Tibial nerve (tissue), 4 donors: ENCODE results near the gene ZNF425.

Experiments used
- EP300 ChIP-seq, 2 donors: sonication (generic); formaldehyde crosslinking; IDR thresholded peaks; one replicate each; pipeline ENCODE4 v1.6.1; 2017; ENCODE audit warnings: antibody characterized with exemption in 2 of 2, mild to moderate bottlenecking in 1 of 2
- POLR2A ChIP-seq, 2 donors: fragments of 450-650 bp; IDR thresholded peaks; one replicate each; pipeline ENCODE4 v1.6.1; 2017; ENCODE audit warnings: antibody characterized with exemption in 2 of 2, mild to moderate bottlenecking in 2 of 2, moderate library complexity in 2 of 2
- TF ChIP-seq, protein P1 (sequence below), 5 experiments: fragments of 200-600 bp in 3 of 5; fragments of 450-650 bp in 2 of 5; sonication (generic) in 3 of 5; IDR thresholded peaks; one replicate each; pipeline ENCODE4 v1.5.1; 2016 to 2019; ENCODE audit warnings: antibody characterized with exemption in 5 of 5, mild to moderate bottlenecking in 3 of 5, moderate library complexity in 2 of 5

- TF ChIP-seq POLR2A (IDR thresholded peaks at IDR 0.05) (no peak), EP300 (IDR thresholded peaks at IDR 0.05) (no peak)
- TF ChIP-seq, protein P1, sequence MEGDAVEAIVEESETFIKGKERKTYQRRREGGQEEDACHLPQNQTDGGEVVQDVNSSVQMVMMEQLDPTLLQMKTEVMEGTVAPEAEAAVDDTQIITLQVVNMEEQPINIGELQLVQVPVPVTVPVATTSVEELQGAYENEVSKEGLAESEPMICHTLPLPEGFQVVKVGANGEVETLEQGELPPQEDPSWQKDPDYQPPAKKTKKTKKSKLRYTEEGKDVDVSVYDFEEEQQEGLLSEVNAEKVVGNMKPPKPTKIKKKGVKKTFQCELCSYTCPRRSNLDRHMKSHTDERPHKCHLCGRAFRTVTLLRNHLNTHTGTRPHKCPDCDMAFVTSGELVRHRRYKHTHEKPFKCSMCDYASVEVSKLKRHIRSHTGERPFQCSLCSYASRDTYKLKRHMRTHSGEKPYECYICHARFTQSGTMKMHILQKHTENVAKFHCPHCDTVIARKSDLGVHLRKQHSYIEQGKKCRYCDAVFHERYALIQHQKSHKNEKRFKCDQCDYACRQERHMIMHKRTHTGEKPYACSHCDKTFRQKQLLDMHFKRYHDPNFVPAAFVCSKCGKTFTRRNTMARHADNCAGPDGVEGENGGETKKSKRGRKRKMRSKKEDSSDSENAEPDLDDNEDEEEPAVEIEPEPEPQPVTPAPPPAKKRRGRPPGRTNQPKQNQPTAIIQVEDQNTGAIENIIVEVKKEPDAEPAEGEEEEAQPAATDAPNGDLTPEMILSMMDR (IDR thresholded peaks at IDR 0.05): no peak
Measured at GRCh38 chr7:149130572-149131198, 4.6 kb upstream of the ZNF425 start.
